Stomach (tissue), 9 donors: ENCODE measurements around the gene SUN3. TPM values are rescaled to one million over a fixed set of nuclear protein-coding genes. Genes with fewer than 3 reads are reported as not detected.

Experiments used
- DNase-seq, 2 donors: peaks; one replicate each; pipeline versions ENCODE4 v3.0.0 to v3.0.0-alpha.2; 2013 to 2019
- H3K27ac ChIP-seq, 5 donors: fragments of 200-600 bp in 4 of 5; sonication (generic) in 4 of 5; one replicate each; pipeline ENCODE4 v1.5.1; 2013 to 2019; ENCODE audit warnings: mild to moderate bottlenecking in 1 of 5, moderate library complexity in 1 of 5
- H3K27me3 ChIP-seq, 3 donors: fragments of 200-600 bp; sonication (generic); one replicate each; pipeline ENCODE4 v1.5.1; 2017 to 2019; ENCODE audit warnings: mixed run types in 1 of 3
- H3K36me3 ChIP-seq, 4 donors: fragments of 200-600 bp; sonication (generic); 1 replicate in 3 of 4; 2 replicates in 1 of 4; pipeline ENCODE4 v1.5.1; 2016 to 2019
- H3K4me1 ChIP-seq, 4 donors: fragments of 200-600 bp; sonication (generic); one replicate each; pipeline ENCODE4 v1.5.1; 2016 to 2019
- H3K4me3 ChIP-seq, 4 donors: fragments of 200-600 bp; sonication (generic) in 3 of 4; one replicate each; pipeline ENCODE4 v1.5.1; 2016 to 2019; ENCODE audit warnings: mild to moderate bottlenecking in 1 of 4
- H3K9me3 ChIP-seq, 4 donors: fragments of 200-600 bp; sonication (generic); one replicate each; pipeline ENCODE4 v1.5.1; 2016 to 2019
- EP300 ChIP-seq: sonication (generic); formaldehyde crosslinking; IDR thresholded peaks from one replicate; pipeline ENCODE4 v1.6.1; 2017; ENCODE audit warnings: antibody characterized with exemption
- POLR2A ChIP-seq, 4 donors: fragments of 450-650 bp; IDR thresholded peaks; one replicate each; pipeline ENCODE4 v1.6.1; 2016; ENCODE audit warnings: antibody characterized with exemption in 4 of 4, control low read depth in 2 of 4, mild to moderate bottlenecking in 1 of 4, moderate library complexity in 1 of 4
- POLR2AphosphoS5 ChIP-seq, 3 donors: sonication (generic); formaldehyde crosslinking; IDR thresholded peaks; one replicate each; pipeline ENCODE4 v1.6.1; 2016; ENCODE audit warnings: antibody characterized with exemption in 3 of 3
- WGBS, 5 donors: extraction: QIAGEN DNeasy Blood & Tissue Kit in 3 of 5; methylation state at CpG; one replicate each; pipeline versions ENCODE4 v1.1.5 to v1.1.7; 2013 to 2018; 5-methylcytosine and 5-hydroxymethylcytosine counted together
- intact Hi-C: fragments of 100-400 bp; cut with DNase I; formaldehyde crosslinking; loops from one replicate; pipeline ENCODE4 v1.15.1; 2023; ENCODE audit warnings: low total_unique reads
- polyA plus RNA-seq, 3 donors: library from polyadenylated mRNA; stranded (reverse); fragments of 200-250 nt; gene quantifications; one replicate each; pipeline ENCODE4 v1.2.3, GENCODE V29; 2013
- total RNA-seq, 5 donors: library from RNA; depleted of rRNA; stranded (reverse); fragments of >200 nt; gene quantifications; one replicate each; pipeline versions ENCODE4 v1.1.0 to v1.2.3, GENCODE V29; 2014 to 2016
- TF ChIP-seq, protein P1 (sequence below), 7 experiments: fragments of 450-650 bp in 4 of 7; fragments of 200-600 bp in 3 of 7; sonication (generic) in 3 of 7; IDR thresholded peaks; one replicate each; pipeline ENCODE4 v1.5.1; 2016 to 2019; ENCODE audit warnings: antibody characterized with exemption in 7 of 7, control low read depth in 2 of 7, mild to moderate bottlenecking in 1 of 7
- donor health status: healthy with polysubstance abuse.
- donor health status: Bipolar disorder and iron deficiency.
- donor health status: healthy.

SUN3 gene
- total and polyA plus RNA-seq, 8 donors: not detected

DNA sequence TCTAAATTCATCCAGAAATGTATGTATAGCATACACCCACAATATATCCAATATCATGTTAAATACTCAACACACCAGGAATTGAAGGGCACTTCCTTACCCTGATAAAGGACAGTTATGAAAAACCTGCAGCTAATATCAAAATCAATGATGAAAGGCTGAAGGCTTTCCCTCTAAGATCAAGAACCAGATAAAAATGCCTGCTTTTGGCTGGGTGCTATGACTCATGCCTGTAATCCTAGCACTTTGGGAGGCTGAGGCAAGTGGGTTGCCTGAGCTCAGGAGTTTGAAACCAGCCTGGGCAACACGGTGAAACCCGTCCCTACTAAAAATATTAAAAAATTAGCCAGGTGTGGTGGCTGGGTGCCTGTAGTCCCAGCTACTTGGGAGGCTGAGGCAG, 38.6 kb upstream of the SUN3 start:
- no peaks in the 10 kb centered on the region for H3K4me1 ChIP-seq
- DNase-seq: no peak
- 74 to 100% (median 88%) methylated on average over 2 of the region's 2 CpGs for WGBS, 5 donors
- H3K27ac ChIP-seq: no peak overlapping the region
- TF ChIP-seq, protein P1, sequence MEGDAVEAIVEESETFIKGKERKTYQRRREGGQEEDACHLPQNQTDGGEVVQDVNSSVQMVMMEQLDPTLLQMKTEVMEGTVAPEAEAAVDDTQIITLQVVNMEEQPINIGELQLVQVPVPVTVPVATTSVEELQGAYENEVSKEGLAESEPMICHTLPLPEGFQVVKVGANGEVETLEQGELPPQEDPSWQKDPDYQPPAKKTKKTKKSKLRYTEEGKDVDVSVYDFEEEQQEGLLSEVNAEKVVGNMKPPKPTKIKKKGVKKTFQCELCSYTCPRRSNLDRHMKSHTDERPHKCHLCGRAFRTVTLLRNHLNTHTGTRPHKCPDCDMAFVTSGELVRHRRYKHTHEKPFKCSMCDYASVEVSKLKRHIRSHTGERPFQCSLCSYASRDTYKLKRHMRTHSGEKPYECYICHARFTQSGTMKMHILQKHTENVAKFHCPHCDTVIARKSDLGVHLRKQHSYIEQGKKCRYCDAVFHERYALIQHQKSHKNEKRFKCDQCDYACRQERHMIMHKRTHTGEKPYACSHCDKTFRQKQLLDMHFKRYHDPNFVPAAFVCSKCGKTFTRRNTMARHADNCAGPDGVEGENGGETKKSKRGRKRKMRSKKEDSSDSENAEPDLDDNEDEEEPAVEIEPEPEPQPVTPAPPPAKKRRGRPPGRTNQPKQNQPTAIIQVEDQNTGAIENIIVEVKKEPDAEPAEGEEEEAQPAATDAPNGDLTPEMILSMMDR (IDR thresholded peaks at IDR 0.05): no peak
- no peak for TF ChIP-seq EP300
- no peak for TF ChIP-seq POLR2A (IDR thresholded peaks at IDR 0.05)
- no peak for TF ChIP-seq POLR2AphosphoS5 (IDR thresholded peaks at IDR 0.05)
- no peaks in the 10 kb centered on the region for H3K36me3 ChIP-seq
- intact Hi-C loops: no loop called here
- H3K4me3 ChIP-seq: no peak overlapping the region
- no peaks in the 10 kb centered on the region for H3K27me3 ChIP-seq
- no peaks in the 10 kb centered on the region for H3K9me3 ChIP-seq

DNA sequence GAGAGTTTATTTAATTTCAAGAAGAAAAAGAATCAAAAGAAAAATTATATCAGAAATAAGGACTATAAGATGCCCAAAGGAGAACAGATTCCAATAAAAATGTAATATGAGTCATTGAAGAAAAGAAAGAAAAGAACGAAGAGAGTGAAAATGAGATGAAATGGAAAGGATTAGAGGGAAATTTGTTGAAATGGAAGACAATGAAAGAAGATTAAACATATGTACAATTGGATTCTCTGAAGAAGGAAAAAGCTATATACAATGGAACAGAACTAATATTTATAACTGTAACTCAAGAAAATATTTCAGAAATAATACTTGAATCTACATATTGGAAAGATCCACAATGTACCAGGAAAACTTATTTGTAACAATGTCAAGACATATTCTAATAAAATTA, 35.1 kb upstream of the SUN3 start:
- no peak overlapping the region for H3K4me3 ChIP-seq
- TF ChIP-seq POLR2AphosphoS5 (IDR thresholded peaks at IDR 0.05): no peak
- TF ChIP-seq, protein P1 (IDR thresholded peaks at IDR 0.05): no peak
- TF ChIP-seq EP300: no peak
- TF ChIP-seq POLR2A (IDR thresholded peaks at IDR 0.05): no peak
- 68 to 89% (median 83%) methylated on average over 1 of the region's 1 CpG for WGBS, 5 donors
- H3K27ac ChIP-seq: no peak overlapping the region
- H3K9me3 ChIP-seq: no peaks in the 10 kb centered on the region
- no peaks in the 10 kb centered on the region for H3K36me3 ChIP-seq
- H3K27me3 ChIP-seq: no peaks in the 10 kb centered on the region
- no peak for DNase-seq
- intact Hi-C loops: no loop called here
- no peaks in the 10 kb centered on the region for H3K4me1 ChIP-seq

DNA sequence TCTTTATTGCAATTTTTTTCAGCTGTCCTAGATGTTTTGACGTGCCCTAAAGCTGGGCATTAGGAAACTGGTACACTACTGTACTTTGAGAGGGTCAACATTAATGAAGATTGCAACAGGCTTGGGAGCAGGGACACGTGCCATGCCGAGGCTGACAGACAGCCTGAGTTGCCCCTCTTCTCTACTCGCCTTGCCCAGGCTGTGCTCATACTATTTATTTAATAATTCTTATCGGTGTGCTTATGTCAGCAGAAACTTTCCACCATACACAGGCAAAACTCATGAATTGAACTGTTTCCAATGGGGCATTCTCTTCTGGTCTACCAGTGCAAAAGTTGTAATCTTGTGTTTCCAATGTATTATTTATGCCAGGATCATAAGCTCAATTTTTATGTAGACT, 30.8 kb upstream of the SUN3 start:
- H3K9me3 ChIP-seq: peaks cover 0 to 10% (median 5%) of the 10 kb centered on the region in 4 donors
- no peak overlapping the region for H3K27ac ChIP-seq
- no peaks in the 10 kb centered on the region for H3K27me3 ChIP-seq
- no peaks in the 10 kb centered on the region for H3K36me3 ChIP-seq
- TF ChIP-seq, protein P1 (IDR thresholded peaks at IDR 0.05): no peak
- TF ChIP-seq EP300: no peak
- no peak for TF ChIP-seq POLR2AphosphoS5 (IDR thresholded peaks at IDR 0.05)
- TF ChIP-seq POLR2A (IDR thresholded peaks at IDR 0.05): no peak
- no peak overlapping the region for H3K4me3 ChIP-seq
- no peak for DNase-seq
- no peaks in the 10 kb centered on the region for H3K4me1 ChIP-seq
- 70 to 83% (median 73%) methylated on average over 5 of the region's 5 CpGs for WGBS, 5 donors
- intact Hi-C loops: no loop called here

DNA sequence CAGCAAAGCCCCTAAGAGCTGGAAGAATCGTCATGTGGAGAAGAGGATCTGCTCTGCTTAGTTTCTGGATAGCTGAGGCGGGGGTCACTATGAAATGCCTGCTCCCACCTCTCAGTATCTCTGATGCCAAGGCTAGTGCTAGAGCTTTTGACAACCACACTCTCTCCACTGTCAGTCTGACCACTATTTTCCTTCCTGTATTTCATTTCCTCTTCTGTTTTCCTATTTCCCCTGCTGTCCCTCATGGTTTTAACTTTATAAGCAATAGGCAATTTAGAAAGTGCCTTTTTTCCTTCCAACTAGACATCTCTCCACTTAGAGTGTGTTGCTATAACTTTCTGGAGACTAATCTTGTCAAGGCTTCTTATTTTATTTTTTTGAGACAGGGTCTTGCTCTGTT, 30.1 kb upstream of the SUN3 start:
- no peaks in the 10 kb centered on the region for H3K4me1 ChIP-seq
- no peaks in the 10 kb centered on the region for H3K36me3 ChIP-seq
- intact Hi-C loops: no loop called here
- DNase-seq: no peak
- no peak overlapping the region for H3K4me3 ChIP-seq
- no peaks in the 10 kb centered on the region for H3K27me3 ChIP-seq
- H3K9me3 ChIP-seq: peaks cover 0 to 10% (median 5%) of the 10 kb centered on the region in 4 donors
- H3K27ac ChIP-seq: no peak overlapping the region
- TF ChIP-seq EP300 (no peak), POLR2AphosphoS5 (IDR thresholded peaks at IDR 0.05) (no peak), POLR2A (IDR thresholded peaks at IDR 0.05) (no peak)
- TF ChIP-seq, protein P1 (IDR thresholded peaks at IDR 0.05): no peak
- 70 to 90% (median 88%) methylated on average over 2 of the region's 2 CpGs for WGBS, 5 donors
